IMR-90 (cell line): ENCODE results near the gene CDKN1C. TPM values are rescaled to one million over a fixed set of nuclear protein-coding genes. Genes with fewer than 3 reads are reported as not detected.
A peak's percentile ranks its signal among the peaks of the same experiment; 100 is the strongest.

Experiments used
- ATAC-seq: fragments of 200-7000 bp; cut with Tn5 transposase; 2 replicates; pipeline ENCODE4 v1.9.1; 2020; ENCODE audit warnings: low read depth, mild to moderate bottlenecking, moderate library complexity
- BruUV-seq: library from RNA; stranded (reverse); fragments of 400-500 nt; replicated peaks from 2 replicates; lab custom pipeline; 2021; lab: Mats Ljungman, UMichigan
- CTCF ChIA-PET: fragments of 300-600 bp; formaldehyde crosslinking; extraction: SDS; loops from one replicate; lab custom pipeline; 2021; ENCODE audit warnings: antibody characterized with exemption; lab: Yijun Ruan, JAX
- POLR2A ChIA-PET: fragments of 300-600 bp; sonication (Branson Sonifier 250); formaldehyde crosslinking; loops from one replicate; lab custom pipeline; 2022; ENCODE audit warnings: antibody characterized with exemption; ENCODE audit not compliant: unreplicated experiment; lab: Charles Lee
- DNase-seq: peaks from one replicate; pipeline ENCODE4 v3.0.0; 2013
- H2AFZ ChIP-seq: replicated peaks from 2 replicates; pipeline ENCODE3; 2013; ENCODE audit warnings: low read length, mild to moderate bottlenecking; ENCODE audit not compliant: poor library complexity
- H2AK5ac ChIP-seq: 2 replicates; pipeline ENCODE4 v1.6.1; 2013; ENCODE audit warnings: low read depth, low read length, inconsistent platforms
- H2AK9ac ChIP-seq: replicated peaks from 2 replicates; pipeline ENCODE3; 2013; ENCODE audit warnings: mild to moderate bottlenecking, low read depth, low read length, moderate library complexity; ENCODE audit not compliant: poor library complexity
- H2BK120ac ChIP-seq: 2 replicates; pipeline ENCODE4 v1.6.1; 2013; ENCODE audit warnings: low read depth, low read length, inconsistent platforms
- H2BK15ac ChIP-seq: 3 replicates; pipeline ENCODE4 v1.6.1; 2013; ENCODE audit warnings: low read depth, low read length, inconsistent platforms
- H2BK20ac ChIP-seq: 2 replicates; pipeline ENCODE4 v1.6.1; 2013; ENCODE audit warnings: low read depth, mild to moderate bottlenecking, inconsistent platforms, low read length, moderate library complexity
- H2BK5ac ChIP-seq: 2 replicates; pipeline ENCODE4 v1.6.1; 2013; ENCODE audit warnings: mild to moderate bottlenecking, low read depth, low read length, inconsistent platforms; ENCODE audit not compliant: poor library complexity, severe bottlenecking
- H3K14ac ChIP-seq: replicated peaks from 2 replicates; pipeline ENCODE4 v1.6.1; 2013; ENCODE audit warnings: low read depth, low read length, inconsistent platforms
- H3K18ac ChIP-seq: 2 replicates; pipeline ENCODE4 v1.6.1; 2013; ENCODE audit warnings: low read depth, low read length, control low read depth
- H3K23ac ChIP-seq: 2 replicates; pipeline ENCODE4 v1.6.1; 2013; ENCODE audit warnings: low read depth, low read length, inconsistent platforms
- H3K27ac ChIP-seq: 2 replicates; pipeline ENCODE4 v1.5.1; 2013; ENCODE audit warnings: mild to moderate bottlenecking, control low read depth, low read length; ENCODE audit not compliant: insufficient read depth
- H3K27me3 ChIP-seq: 2 replicates; pipeline ENCODE4 v1.6.1; 2013; ENCODE audit warnings: low read length; ENCODE audit not compliant: control insufficient read depth, insufficient read depth
- H3K36me3 ChIP-seq: 2 replicates; pipeline ENCODE4 v1.6.1; 2013; ENCODE audit warnings: low read length, mixed read lengths; ENCODE audit not compliant: control insufficient read depth, insufficient read depth
- H3K4ac ChIP-seq: 2 replicates; pipeline ENCODE4 v1.6.1; 2013; ENCODE audit warnings: low read depth, low read length, inconsistent platforms
- H3K4me1 ChIP-seq: 2 replicates; pipeline ENCODE4 v1.6.1; 2013; ENCODE audit warnings: low read length, mixed read lengths; ENCODE audit not compliant: control insufficient read depth, insufficient read depth
- H3K4me2 ChIP-seq: 2 replicates; pipeline ENCODE4 v1.6.1; 2013; ENCODE audit warnings: low read depth, mild to moderate bottlenecking, control low read depth, low read length, moderate library complexity
- H3K4me3 ChIP-seq: 2 replicates; pipeline ENCODE4 v1.5.1; 2013; ENCODE audit warnings: low read depth, mild to moderate bottlenecking, control low read depth, low read length, moderate library complexity; ENCODE audit not compliant: insufficient read depth
- H3K56ac ChIP-seq: 2 replicates; pipeline ENCODE4 v1.6.1; 2013; ENCODE audit warnings: low read length, inconsistent platforms; ENCODE audit not compliant: insufficient read depth; ENCODE audit errors: extremely low read depth
- H3K79me1 ChIP-seq, 2 experiments: 2 replicates each; pipeline ENCODE4 v1.6.1; 2013; ENCODE audit warnings: low read length in 2 of 2, inconsistent platforms in 1 of 2, low read depth in 1 of 2
- H3K9ac ChIP-seq: 2 replicates; pipeline ENCODE4 v1.6.1; 2013; ENCODE audit warnings: low read depth, low read length, control low read depth
- H3K9me1 ChIP-seq: 2 replicates; pipeline ENCODE4 v1.6.1; 2013; ENCODE audit warnings: low read length, inconsistent platforms; ENCODE audit not compliant: insufficient read depth
- H3K9me3 ChIP-seq: 2 replicates; pipeline ENCODE4 v1.6.1; 2013; ENCODE audit warnings: low read length; ENCODE audit not compliant: control insufficient read depth, insufficient read depth
- H4K20me1 ChIP-seq: 2 replicates; pipeline ENCODE4 v1.6.1; 2013; ENCODE audit warnings: low read length, inconsistent platforms; ENCODE audit not compliant: insufficient read depth
- H4K5ac ChIP-seq: 2 replicates; pipeline ENCODE4 v1.6.1; 2013; ENCODE audit warnings: mild to moderate bottlenecking, low read depth, low read length, control low read depth
- H4K8ac ChIP-seq, 2 experiments: 2 replicates each; pipeline ENCODE4 v1.6.1; 2013; ENCODE audit warnings: low read depth in 2 of 2, low read length in 2 of 2, control low read depth in 1 of 2, inconsistent platforms in 1 of 2
- H4K91ac ChIP-seq: 2 replicates; pipeline ENCODE4 v1.6.1; 2013; ENCODE audit warnings: low read depth, low read length, inconsistent platforms; ENCODE audit not compliant: insufficient read depth
- CEBPB ChIP-seq: IDR thresholded peaks from 2 replicates; pipeline ENCODE4 v1.6.1; 2012; ENCODE audit warnings: low read depth, low read length, improper control_type of control experiment
- MAFK ChIP-seq: IDR thresholded peaks from 2 replicates; pipeline ENCODE4 v1.6.1; 2012; ENCODE audit warnings: low read depth, low read length, improper control_type of control experiment
- MAZ ChIP-seq: IDR thresholded peaks from 2 replicates; pipeline ENCODE4 v1.6.1; 2012; ENCODE audit warnings: low read depth, mild to moderate bottlenecking, low read length, improper control_type of control experiment, moderate library complexity, borderline replicate concordance
- POLR2A ChIP-seq: IDR thresholded peaks from 2 replicates; pipeline ENCODE4 v1.6.1; 2012; ENCODE audit warnings: mild to moderate bottlenecking, low read depth, low read length
- RFX5 ChIP-seq: IDR thresholded peaks from 2 replicates; pipeline ENCODE4 v1.8.0; 2012; ENCODE audit warnings: low read depth, mild to moderate bottlenecking, low read length, moderate library complexity
- whole genome bisulfite sequencing, 2 experiments: methylation state at CpG; one replicate each; pipeline versions ENCODE4 v1.1.5 to v1.1.7; 2013; ENCODE audit warnings: missing lambda C conversion rate in 2 of 2; ENCODE audit not compliant: insufficient read length in 1 of 2; ENCODE audit errors: extremely low coverage in 2 of 2; 5-methylcytosine and 5-hydroxymethylcytosine counted together
- dilution Hi-C: fragments of 300-500 bp; cut with HindIII; formaldehyde crosslinking; loops from one replicate; pipeline ENCODE4 v1.14.3; 2018; ENCODE audit warnings: low sequenced_read_pairs; ENCODE audit not compliant: unreplicated experiment
- in situ Hi-C: fragments of 300-500 bp; cut with MboI; formaldehyde crosslinking; loops from 3 replicates; pipeline ENCODE4 v1.14.3; 2019; ENCODE audit warnings: low sequenced_read_pairs, inconsistent platforms, mixed read lengths
- intact Hi-C: fragments of 100-400 bp; cut with micrococcal nuclease; formaldehyde crosslinking; loops from 2 replicates; pipeline ENCODE4 v1.10.0; 2022
- polyA plus RNA-seq, 3 experiments: library from polyadenylated mRNA; depleted of rRNA; stranded (reverse); fragments of >200 nt; gene quantifications; 2 replicates each; pipeline ENCODE4 v1.2.3, GENCODE V29; 2012; ENCODE audit warnings: low replicate concordance in 1 of 3
- total RNA-seq: library from RNA; depleted of rRNA; stranded (reverse); fragments of >200 nt; gene quantifications from 2 replicates; pipeline ENCODE4 v1.2.3, GENCODE V29; 2012
- TF ChIP-seq, protein P1 (sequence below): fragments of 150-350 bp; IDR thresholded peaks from 2 replicates; pipeline ENCODE4 v1.6.1; 2017; ENCODE audit warnings: mild to moderate bottlenecking, antibody characterized with exemption, low read length, low read depth
- TF ChIP-seq, protein P2 (sequence below): fragments of 150-350 bp; IDR thresholded peaks from 2 replicates; pipeline ENCODE4 v1.6.1; 2016; ENCODE audit warnings: low read depth, mild to moderate bottlenecking, low read length, moderate library complexity, borderline replicate concordance

Gene CDKN1C
- total and polyA plus RNA-seq, 2 of the 4 experiments (the other 2 are of a cell fraction) = 1.6 to 3.0 TPM

DNA sequence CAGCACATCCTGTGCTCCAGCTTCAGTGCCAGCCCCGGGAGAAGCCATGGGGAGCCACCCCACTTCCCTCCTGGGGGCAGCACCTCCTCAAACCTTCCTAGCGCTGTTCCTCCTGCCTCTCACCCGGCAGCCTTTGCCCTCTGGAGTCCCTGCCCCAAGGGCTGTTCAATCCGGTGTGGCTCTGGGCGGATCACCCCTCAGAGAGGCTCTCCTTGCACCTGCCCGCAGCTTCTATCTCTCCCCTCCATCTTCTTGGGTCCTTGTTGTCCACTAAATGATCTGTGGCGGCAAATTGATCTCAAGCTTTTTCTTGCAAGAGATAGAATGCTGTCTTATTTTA lies 18.1 kb upstream of the CDKN1C start:
- 0 out of 2 replicates have a peak overlapping the region, but pooled peaks have one; percentile 29 for H2AK5ac ChIP-seq

More for the DNA sequence above, 18.1 kb upstream of the CDKN1C start:
- Histone ChIP-seq H3K9ac (no peak overlapping the region), H3K79me1 (peaks cover 4 to 18% of the 10 kb centered on the region in 2 experiments; a peak in 2 of 4 replicates), H4K91ac (no peak overlapping the region), H3K23ac (no peak overlapping the region), H3K56ac (no peak overlapping the region), H3K4me2 (no peak overlapping the region; the same call in 1 of the 2 replicates), H3K36me3 (peaks cover 2% of the 10 kb centered on the region; the same call in 1 of the 2 replicates), H2BK120ac (no peak overlapping the region), H4K20me1 (no peaks in the 10 kb centered on the region), H3K14ac (no peak overlapping the region), H3K27me3 (no peaks in the 10 kb centered on the region), H3K27ac (no peak overlapping the region), H3K4me3 (no peak overlapping the region), H4K8ac (no peak overlapping the region), H2BK20ac (no peak overlapping the region), H3K4ac (no peak overlapping the region; the same call in 1 of the 2 replicates), H2AK9ac (peak overlapping the region; percentile 97), H3K9me1 (peaks cover 13% of the 10 kb centered on the region), H3K9me3 (peaks cover 3% of the 10 kb centered on the region; the same call in 1 of the 2 replicates), H3K4me1 (peaks cover 20% of the 10 kb centered on the region), H2BK15ac (no peak overlapping the region), H2AFZ (peak overlapping the region; percentile 58), H4K5ac (no peak overlapping the region), H3K18ac (no peak overlapping the region), H2BK5ac (no peak overlapping the region)
- intact Hi-C loops = no loop called here
- dilution Hi-C loops = no loop called here
- in situ Hi-C loops = no loop called here
- DNase-seq (no peak), ATAC-seq (no peak)
- CTCF ChIA-PET = no interaction called here
- TF ChIP-seq MAFK (no peak), MAZ (no peak), POLR2A (no peak), CEBPB (no peak), RFX5 (no peak)
- TF ChIP-seq, protein P1, sequence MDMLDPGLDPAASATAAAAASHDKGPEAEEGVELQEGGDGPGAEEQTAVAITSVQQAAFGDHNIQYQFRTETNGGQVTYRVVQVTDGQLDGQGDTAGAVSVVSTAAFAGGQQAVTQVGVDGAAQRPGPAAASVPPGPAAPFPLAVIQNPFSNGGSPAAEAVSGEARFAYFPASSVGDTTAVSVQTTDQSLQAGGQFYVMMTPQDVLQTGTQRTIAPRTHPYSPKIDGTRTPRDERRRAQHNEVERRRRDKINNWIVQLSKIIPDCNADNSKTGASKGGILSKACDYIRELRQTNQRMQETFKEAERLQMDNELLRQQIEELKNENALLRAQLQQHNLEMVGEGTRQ = no peak
- TF ChIP-seq, protein P2, sequence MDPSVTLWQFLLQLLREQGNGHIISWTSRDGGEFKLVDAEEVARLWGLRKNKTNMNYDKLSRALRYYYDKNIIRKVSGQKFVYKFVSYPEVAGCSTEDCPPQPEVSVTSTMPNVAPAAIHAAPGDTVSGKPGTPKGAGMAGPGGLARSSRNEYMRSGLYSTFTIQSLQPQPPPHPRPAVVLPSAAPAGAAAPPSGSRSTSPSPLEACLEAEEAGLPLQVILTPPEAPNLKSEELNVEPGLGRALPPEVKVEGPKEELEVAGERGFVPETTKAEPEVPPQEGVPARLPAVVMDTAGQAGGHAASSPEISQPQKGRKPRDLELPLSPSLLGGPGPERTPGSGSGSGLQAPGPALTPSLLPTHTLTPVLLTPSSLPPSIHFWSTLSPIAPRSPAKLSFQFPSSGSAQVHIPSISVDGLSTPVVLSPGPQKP = no peak
- BruUV-seq = no TSS peak
- POLR2A ChIA-PET = no interaction called here
- WGBS, 2 experiments = 82% methylated on average over 3 of the region's 7 CpGs; no CpG with 5 or more reads in 1 of the 2 experiments
